T-helper 9 cell (primary cell): ENCODE data around the gene STUM.

Experiments
- DNase-seq: peaks from one replicate; pipeline ENCODE4 v3.0.0-alpha.2; 2020

The STUM gene

GRCh38 chr1:226563666-226564065, 15.1 kb downstream of the STUM start:
- DNase-seq = no peak

GRCh38 chr1:226565476-226565875, 16.9 kb downstream of the STUM start:
- no peak for DNase-seq

GRCh38 chr1:226566234-226566633, 17.7 kb downstream of the STUM start:
- DNase-seq = no peak

- no peak for DNase-seq
Measured at GRCh38 chr1:226566760-226567159, 18.2 kb downstream of the STUM start.

GRCh38 chr1:226568077-226568831, 19.7 kb downstream of the STUM start:
- DNase-seq = no peak

GRCh38 chr1:226568975-226569741, 20.6 kb downstream of the STUM start:
- DNase-seq = no peak

GRCh38 chr1:226569879-226570547, 21.4 kb downstream of the STUM start:
- DNase-seq = no peak

GRCh38 chr1:226571893-226572292, 23.3 kb downstream of the STUM start:
- DNase-seq = no peak

GRCh38 chr1:226572325-226572726, 23.8 kb downstream of the STUM start:
- no peak for DNase-seq

GRCh38 chr1:226574044-226574443, 25.5 kb downstream of the STUM start:
- no peak for DNase-seq

GRCh38 chr1:226574591-226575435, 26.2 kb downstream of the STUM start:
- DNase-seq = no peak

GRCh38 chr1:226575436-226575720, 26.8 kb downstream of the STUM start:
- no peak for DNase-seq

GRCh38 chr1:226575739-226576378, 27.3 kb downstream of the STUM start:
- DNase-seq = no peak

- DNase-seq = no peak
Measured at GRCh38 chr1:226576601-226577000, 28.0 kb downstream of the STUM start.

- DNase-seq = no peak
Measured at GRCh38 chr1:226577401-226578180, 29.0 kb downstream of the STUM start.

GRCh38 chr1:226578946-226579578, 30.5 kb downstream of the STUM start:
- no peak for DNase-seq

GRCh38 chr1:226579781-226580323, 31.3 kb downstream of the STUM start:
- no peak for DNase-seq

GRCh38 chr1:226580625-226581270, 32.2 kb downstream of the STUM start:
- no peak for DNase-seq

- DNase-seq = no peak
Measured at GRCh38 chr1:226581650-226582330, 33.2 kb downstream of the STUM start.

GRCh38 chr1:226582966-226583365, 34.4 kb downstream of the STUM start:
- no peak for DNase-seq
